Measurements from ENCODE around the gene SCAMP4.
"Not testable (repeated sequence)": the region's sequence is repeated elsewhere in the genome, so short reads cannot be mapped to it uniquely, and the experiment has no call there.

SCAMP4 gene

GRCh38 chr19:1866693-1867348 lies 38.4 kb upstream of the SCAMP4 start:
- DNase-seq = no peak

GRCh38 chr19:1867349-1867724 lies 37.9 kb upstream of the SCAMP4 start:
- DNase-seq = no peak

- DNase-seq = no peak
Observed at GRCh38 chr19:1868971-1869370, 36.2 kb upstream of the SCAMP4 start.

GRCh38 chr19:1871140-1871597 lies 34.0 kb upstream of the SCAMP4 start:
- no peak for DNase-seq

- DNase-seq = no peak
Observed at GRCh38 chr19:1871630-1872029, 33.6 kb upstream of the SCAMP4 start.

GRCh38 chr19:1872807-1873523 lies 32.2 kb upstream of the SCAMP4 start:
- no peak for DNase-seq

GRCh38 chr19:1873524-1874473 lies 31.4 kb upstream of the SCAMP4 start:
- no peak for DNase-seq

- DNase-seq = peak; percentile 44
Observed at GRCh38 chr19:1874554-1875185, 30.5 kb upstream of the SCAMP4 start.

GRCh38 chr19:1875265-1875645 lies 29.9 kb upstream of the SCAMP4 start:
- not testable (repeated sequence) for DNase-seq

- DNase-seq = peak; percentile 85
Observed at GRCh38 chr19:1875646-1876495, 29.3 kb upstream of the SCAMP4 start.

GRCh38 chr19:1876496-1877279 lies 28.5 kb upstream of the SCAMP4 start:
- DNase-seq = not testable (repeated sequence)

GRCh38 chr19:1877280-1877660 lies 27.9 kb upstream of the SCAMP4 start:
- not testable (repeated sequence) for DNase-seq

- DNase-seq = not testable (repeated sequence)
Observed at GRCh38 chr19:1878583-1878982, 26.6 kb upstream of the SCAMP4 start.

GRCh38 chr19:1879982-1880381 lies 25.2 kb upstream of the SCAMP4 start:
- not testable (repeated sequence) for DNase-seq

GRCh38 chr19:1880611-1881392 lies 24.4 kb upstream of the SCAMP4 start:
- no peak for DNase-seq

GRCh38 chr19:1881393-1882088 lies 23.7 kb upstream of the SCAMP4 start:
- DNase-seq = not testable (repeated sequence)

- DNase-seq = peak; percentile 79
Observed at GRCh38 chr19:1882089-1882785, 23.0 kb upstream of the SCAMP4 start.

GRCh38 chr19:1882786-1883692 lies 22.2 kb upstream of the SCAMP4 start:
- peak; percentile 59 for DNase-seq
